Breast epithelium (tissue), 4 donors: ENCODE measurements around the gene BRIX1. TPM values are rescaled to one million over a fixed set of nuclear protein-coding genes. Genes with fewer than 3 reads are reported as not detected.

Experiments
- DNase-seq, 2 donors: peaks; one replicate each; pipeline ENCODE4 v3.0.0-alpha.2; 2019; ENCODE audit warnings: low spot score in 2 of 2
- H3K27ac ChIP-seq, 2 donors: fragments of 200-600 bp; sonication (generic) in 1 of 2; one replicate each; pipeline ENCODE4 v1.5.1; 2016 to 2019; ENCODE audit warnings: mild to moderate bottlenecking in 1 of 2
- H3K27me3 ChIP-seq, 2 donors: fragments of 200-600 bp; sonication (generic) in 1 of 2; one replicate each; pipeline versions ENCODE4 v1.5.1 to v1.6.0; 2017 to 2019; ENCODE audit warnings: control low read depth in 1 of 2, mild to moderate bottlenecking in 1 of 2
- H3K36me3 ChIP-seq: fragments of 200-600 bp; one replicate; pipeline ENCODE4 v1.5.1; 2019
- H3K4me1 ChIP-seq, 2 donors: fragments of 200-600 bp; sonication (generic); one replicate each; pipeline ENCODE4 v1.5.1; 2016 to 2019; ENCODE audit warnings: control low read depth in 1 of 2
- H3K4me3 ChIP-seq, 3 donors: fragments of 200-600 bp; sonication (generic); 1 replicate in 2 of 3; 2 replicates in 1 of 3; pipeline ENCODE4 v1.5.1; 2016 to 2019; ENCODE audit warnings: mild to moderate bottlenecking in 3 of 3, moderate library complexity in 2 of 3
- H3K9me3 ChIP-seq, 2 donors: fragments of 200-600 bp; sonication (generic) in 1 of 2; one replicate each; pipeline ENCODE4 v1.5.1; 2016 to 2019; ENCODE audit warnings: control low read depth in 1 of 2
- CTCF ChIP-seq, 3 donors: fragments of 450-650 bp; IDR thresholded peaks; one replicate each; pipeline ENCODE4 v1.5.1; 2016 to 2017; ENCODE audit warnings: antibody characterized with exemption in 3 of 3, mild to moderate bottlenecking in 3 of 3, moderate library complexity in 3 of 3
- POLR2A ChIP-seq: fragments of 450-650 bp; IDR thresholded peaks from one replicate; pipeline ENCODE4 v1.6.1; 2016; ENCODE audit warnings: antibody characterized with exemption, mild to moderate bottlenecking, moderate library complexity
- POLR2AphosphoS5 ChIP-seq, 3 donors: sonication (generic); formaldehyde crosslinking; IDR thresholded peaks; one replicate each; pipeline ENCODE4 v1.6.1; 2017; ENCODE audit warnings: antibody characterized with exemption in 3 of 3
- intact Hi-C: fragments of 100-400 bp; cut with DNase I; formaldehyde crosslinking; loops from one replicate; pipeline ENCODE4 v1.15.1; 2023; ENCODE audit warnings: low total_unique reads
- total RNA-seq, 3 donors: library from RNA; depleted of rRNA; stranded (reverse); fragments of >200 nt; gene quantifications; one replicate each; pipeline ENCODE4 v1.1.0, GENCODE V29; 2016

BRIX1 gene
- total RNA-seq, 3 donors from 2014 or later = 18.2 to 28.8 (median 23.7) TPM

GRCh38 chr5:34913072-34913471 is 2.4 kb upstream of the BRIX1 start:
- Histone ChIP-seq H3K36me3 (no peaks in the 10 kb centered on the region), H3K27ac (no peak overlapping the region), H3K9me3 (no peaks in the 10 kb centered on the region), H3K4me3 (no peak overlapping the region), H3K4me1 (peaks cover 0 to 9% of the 10 kb centered on the region in 2 donors), H3K27me3 (no peaks in the 10 kb centered on the region)
- intact Hi-C loops = no loop called here
- TF ChIP-seq POLR2A (no peak), CTCF (IDR thresholded peaks at IDR 0.05) (no peak), POLR2AphosphoS5 (IDR thresholded peaks at IDR 0.05) (no peak)
- no peak for DNase-seq

- TF ChIP-seq POLR2AphosphoS5 (IDR thresholded peaks at IDR 0.05) = no peak
- TF ChIP-seq POLR2A = no peak
- TF ChIP-seq CTCF (IDR thresholded peaks at IDR 0.05) = no peak
- H3K36me3 ChIP-seq = no peaks in the 10 kb centered on the region
- H3K27ac ChIP-seq = peak overlapping the region; percentile 90 to 91
- DNase-seq = no peak
- intact Hi-C loops = no loop called here
- H3K4me1 ChIP-seq = peaks cover 0 to 9% of the 10 kb centered on the region in 2 donors
- H3K9me3 ChIP-seq = no peaks in the 10 kb centered on the region
- H3K4me3 ChIP-seq = peak overlapping the region; percentile 79 to 100 (median 93)
- H3K27me3 ChIP-seq = no peaks in the 10 kb centered on the region
Measured at GRCh38 chr5:34914671-34915138, 806 bp upstream of the BRIX1 start.

- intact Hi-C loops = no loop called here
- Histone ChIP-seq H3K27me3 (no peaks in the 10 kb centered on the region), H3K4me3 (peak overlapping the region; percentile 79 to 100 (median 93)), H3K36me3 (no peaks in the 10 kb centered on the region), H3K9me3 (no peaks in the 10 kb centered on the region), H3K4me1 (peaks cover 0 to 9% of the 10 kb centered on the region in 2 donors), H3K27ac (peak overlapping the region; percentile 86 to 90)
- DNase-seq = no peak
- TF ChIP-seq POLR2A (no peak), CTCF (IDR thresholded peaks at IDR 0.05) (no peak), POLR2AphosphoS5 (IDR thresholded peaks at IDR 0.05) (no peak)
Measured at GRCh38 chr5:34915856-34916192, 313 bp downstream of the BRIX1 start.

- Histone ChIP-seq H3K27me3 (no peaks in the 10 kb centered on the region), H3K9me3 (no peaks in the 10 kb centered on the region), H3K36me3 (no peaks in the 10 kb centered on the region), H3K4me3 (peak overlapping the region; percentile 79 to 100 (median 93)), H3K27ac (no peak overlapping the region), H3K4me1 (peaks cover 0 to 9% of the 10 kb centered on the region in 2 donors)
- intact Hi-C loops = no loop called here
- TF ChIP-seq POLR2A = no peak
- TF ChIP-seq POLR2AphosphoS5 (IDR thresholded peaks at IDR 0.05) = no peak
- no peak for TF ChIP-seq CTCF (IDR thresholded peaks at IDR 0.05)
- DNase-seq = no peak
Measured at GRCh38 chr5:34916518-34916917, 1.0 kb downstream of the BRIX1 start.

- H3K4me3 ChIP-seq = no peak overlapping the region
- intact Hi-C loops = no loop called here
- no peaks in the 10 kb centered on the region for H3K27me3 ChIP-seq
- no peaks in the 10 kb centered on the region for H3K9me3 ChIP-seq
- H3K36me3 ChIP-seq = peaks cover 6% of the 10 kb centered on the region
- no peak for DNase-seq
- H3K4me1 ChIP-seq = peaks cover 0 to 9% of the 10 kb centered on the region in 2 donors
- TF ChIP-seq CTCF (IDR thresholded peaks at IDR 0.05) (no peak), POLR2AphosphoS5 (IDR thresholded peaks at IDR 0.05) (no peak)
- H3K27ac ChIP-seq = no peak overlapping the region
Measured at GRCh38 chr5:34918025-34918424, 2.5 kb downstream of the BRIX1 start.
